Neural cell (in vitro differentiated cells): ENCODE results near the gene NRXN2.

Experiments
- SMC3 ChIP-seq: fragments of 450-650 bp; conservative IDR thresholded peaks from 2 replicates; pipeline ENCODE4 v1.6.1; 2014; ENCODE audit warnings: antibody characterized with exemption, mild to moderate bottlenecking, moderate library complexity; ENCODE audit not compliant: poor library complexity
- TAF1 ChIP-seq: IDR thresholded peaks from 2 replicates; pipeline ENCODE4 v1.6.1; 2012; ENCODE audit warnings: low read depth
- TF ChIP-seq, protein P1 (sequence below): fragments of 450-650 bp; IDR thresholded peaks from 2 replicates; pipeline ENCODE4 v1.5.1; 2014; ENCODE audit warnings: antibody characterized with exemption, mild to moderate bottlenecking, moderate library complexity; ENCODE audit not compliant: poor library complexity, severe bottlenecking
- TF ChIP-seq, protein P2 (sequence below): IDR thresholded peaks from 2 replicates; pipeline ENCODE4 v1.6.1; 2012; ENCODE audit warnings: borderline replicate concordance

GRCh38 chr11:64711138-64711955, 11.7 kb downstream of the NRXN2 start:
- TF ChIP-seq SMC3 (no peak), TAF1 (no peak)
- TF ChIP-seq, protein P1, sequence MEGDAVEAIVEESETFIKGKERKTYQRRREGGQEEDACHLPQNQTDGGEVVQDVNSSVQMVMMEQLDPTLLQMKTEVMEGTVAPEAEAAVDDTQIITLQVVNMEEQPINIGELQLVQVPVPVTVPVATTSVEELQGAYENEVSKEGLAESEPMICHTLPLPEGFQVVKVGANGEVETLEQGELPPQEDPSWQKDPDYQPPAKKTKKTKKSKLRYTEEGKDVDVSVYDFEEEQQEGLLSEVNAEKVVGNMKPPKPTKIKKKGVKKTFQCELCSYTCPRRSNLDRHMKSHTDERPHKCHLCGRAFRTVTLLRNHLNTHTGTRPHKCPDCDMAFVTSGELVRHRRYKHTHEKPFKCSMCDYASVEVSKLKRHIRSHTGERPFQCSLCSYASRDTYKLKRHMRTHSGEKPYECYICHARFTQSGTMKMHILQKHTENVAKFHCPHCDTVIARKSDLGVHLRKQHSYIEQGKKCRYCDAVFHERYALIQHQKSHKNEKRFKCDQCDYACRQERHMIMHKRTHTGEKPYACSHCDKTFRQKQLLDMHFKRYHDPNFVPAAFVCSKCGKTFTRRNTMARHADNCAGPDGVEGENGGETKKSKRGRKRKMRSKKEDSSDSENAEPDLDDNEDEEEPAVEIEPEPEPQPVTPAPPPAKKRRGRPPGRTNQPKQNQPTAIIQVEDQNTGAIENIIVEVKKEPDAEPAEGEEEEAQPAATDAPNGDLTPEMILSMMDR = no peak
- TF ChIP-seq, protein P2, sequence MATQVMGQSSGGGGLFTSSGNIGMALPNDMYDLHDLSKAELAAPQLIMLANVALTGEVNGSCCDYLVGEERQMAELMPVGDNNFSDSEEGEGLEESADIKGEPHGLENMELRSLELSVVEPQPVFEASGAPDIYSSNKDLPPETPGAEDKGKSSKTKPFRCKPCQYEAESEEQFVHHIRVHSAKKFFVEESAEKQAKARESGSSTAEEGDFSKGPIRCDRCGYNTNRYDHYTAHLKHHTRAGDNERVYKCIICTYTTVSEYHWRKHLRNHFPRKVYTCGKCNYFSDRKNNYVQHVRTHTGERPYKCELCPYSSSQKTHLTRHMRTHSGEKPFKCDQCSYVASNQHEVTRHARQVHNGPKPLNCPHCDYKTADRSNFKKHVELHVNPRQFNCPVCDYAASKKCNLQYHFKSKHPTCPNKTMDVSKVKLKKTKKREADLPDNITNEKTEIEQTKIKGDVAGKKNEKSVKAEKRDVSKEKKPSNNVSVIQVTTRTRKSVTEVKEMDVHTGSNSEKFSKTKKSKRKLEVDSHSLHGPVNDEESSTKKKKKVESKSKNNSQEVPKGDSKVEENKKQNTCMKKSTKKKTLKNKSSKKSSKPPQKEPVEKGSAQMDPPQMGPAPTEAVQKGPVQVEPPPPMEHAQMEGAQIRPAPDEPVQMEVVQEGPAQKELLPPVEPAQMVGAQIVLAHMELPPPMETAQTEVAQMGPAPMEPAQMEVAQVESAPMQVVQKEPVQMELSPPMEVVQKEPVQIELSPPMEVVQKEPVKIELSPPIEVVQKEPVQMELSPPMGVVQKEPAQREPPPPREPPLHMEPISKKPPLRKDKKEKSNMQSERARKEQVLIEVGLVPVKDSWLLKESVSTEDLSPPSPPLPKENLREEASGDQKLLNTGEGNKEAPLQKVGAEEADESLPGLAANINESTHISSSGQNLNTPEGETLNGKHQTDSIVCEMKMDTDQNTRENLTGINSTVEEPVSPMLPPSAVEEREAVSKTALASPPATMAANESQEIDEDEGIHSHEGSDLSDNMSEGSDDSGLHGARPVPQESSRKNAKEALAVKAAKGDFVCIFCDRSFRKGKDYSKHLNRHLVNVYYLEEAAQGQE = no peak
